GM12878 (cell line): ENCODE data around the gene ADK. TPM values are rescaled to one million over a fixed set of nuclear protein-coding genes. Genes with fewer than 3 reads are reported as not detected.

Experiments used
- ATAC-seq: fragments of 200-7000 bp; cut with Tn5 transposase; 3 replicates; pipeline ENCODE4 v1.9.1; 2020; ENCODE audit warnings: mild to moderate bottlenecking, moderate library complexity
- BruUV-seq: library from RNA; stranded (reverse); fragments of 400-500 nt; replicated peaks from 2 replicates; lab custom pipeline; 2021; lab: Mats Ljungman, UMichigan
- CTCF ChIA-PET: fragments of 300-600 bp; sonication (Branson Sonifier 250); formaldehyde crosslinking; extraction: SDS; loops from one replicate; lab custom pipeline; 2021; ENCODE audit warnings: inconsistent platforms; lab: Yijun Ruan, JAX
- POLR2A ChIA-PET: fragments of 350-600 bp; formaldehyde crosslinking; extraction: SDS; loops from one replicate; lab custom pipeline; 2021; ENCODE audit warnings: inconsistent platforms; lab: Charles Lee
- RAD21 ChIA-PET: fragments of 300-600 bp; sonication (Branson Sonifier 250); formaldehyde crosslinking; loops from one replicate; lab custom pipeline; 2023; ENCODE audit warnings: antibody characterized with exemption; ENCODE audit not compliant: unreplicated experiment; lab: Charles Lee
- SMC1A ChIA-PET: fragments of 300-600 bp; sonication (Branson Sonifier 250); formaldehyde crosslinking; loops from one replicate; lab custom pipeline; 2023; ENCODE audit not compliant: unreplicated experiment, uncharacterized antibody; lab: Charles Lee
- DNase-seq: peaks from one replicate; pipeline ENCODE4 v3.0.0-alpha.2; 2011; ENCODE audit warnings: low read depth, low spot score
- FAIRE-seq: peaks from 3 replicates; lab custom pipeline; 2011; peaks lifted over from hg19 to GRCh38; lab: Jason Lieb, UNC
- H2AFZ ChIP-seq: 2 replicates; pipeline ENCODE4 v1.6.0; 2011; ENCODE audit warnings: low read depth, low read length, control low read depth; ENCODE audit not compliant: control insufficient read depth
- H3K27ac ChIP-seq: 2 replicates; pipeline ENCODE4 v1.5.1; 2011; ENCODE audit warnings: control low read depth; ENCODE audit not compliant: control insufficient read depth, insufficient read depth
- H3K27me3 ChIP-seq, 2 experiments: replicated peaks in 1 of 2; 2 replicates each; pipeline versions ENCODE4 v1.6.0 to v1.6.1; 2011; ENCODE audit warnings: low read length in 1 of 2; ENCODE audit not compliant: control insufficient read depth in 2 of 2, insufficient read depth in 2 of 2
- H3K36me3 ChIP-seq, 2 experiments: 2 replicates each; pipeline ENCODE4 v1.5.1; 2011; ENCODE audit warnings: low read length in 1 of 2; ENCODE audit not compliant: control insufficient read depth in 2 of 2, insufficient read depth in 2 of 2
- H3K4me1 ChIP-seq: 2 replicates; pipeline ENCODE4 v1.6.1; 2011; ENCODE audit warnings: mild to moderate bottlenecking, low read length, moderate library complexity, mixed read lengths; ENCODE audit not compliant: control insufficient read depth, insufficient read depth
- H3K4me2 ChIP-seq: 2 replicates; pipeline ENCODE4 v1.6.0; 2011; ENCODE audit warnings: control low read depth; ENCODE audit not compliant: control insufficient read depth, insufficient read depth
- H3K4me3 ChIP-seq: fragments of 200-600 bp; sonication (generic); 2 replicates; pipeline ENCODE4 v1.5.1; 2016
- H3K79me2 ChIP-seq: 2 replicates; pipeline ENCODE4 v1.6.0; 2011; ENCODE audit warnings: low read length; ENCODE audit not compliant: control insufficient read depth, insufficient read depth
- H3K9ac ChIP-seq: 2 replicates; pipeline ENCODE4 v1.8.0; 2011; ENCODE audit warnings: low read length, control low read depth, mixed read lengths; ENCODE audit not compliant: control insufficient read depth, insufficient read depth
- H3K9me3 ChIP-seq: replicated peaks from 3 replicates; pipeline ENCODE4 v1.5.1; 2011; ENCODE audit warnings: mild to moderate bottlenecking, low read length; ENCODE audit not compliant: control insufficient read depth, insufficient read depth
- H4K20me1 ChIP-seq: 2 replicates; pipeline ENCODE4 v1.6.0; 2011; ENCODE audit not compliant: control insufficient read depth, insufficient read depth
- ASH2L ChIP-seq: fragments of 300-600, 200-600 bp; sonication (generic); IDR thresholded peaks from 2 replicates; pipeline ENCODE4 v1.6.1; 2017; ENCODE audit warnings: low read depth, mild to moderate bottlenecking, borderline replicate concordance
- BRCA1 ChIP-seq: IDR thresholded peaks from 2 replicates; pipeline ENCODE4 v1.6.1; 2011; ENCODE audit warnings: low read depth, low read length, improper control_type of control experiment
- CREB1 ChIP-seq: IDR thresholded peaks from 2 replicates; pipeline ENCODE4 v1.6.1; 2012; ENCODE audit warnings: low read depth, mild to moderate bottlenecking, inconsistent platforms
- GATAD2B ChIP-seq: fragments of 450-650 bp; conservative IDR thresholded peaks from 2 replicates; pipeline ENCODE4 v1.6.1; 2017; ENCODE audit warnings: low read depth, mild to moderate bottlenecking, moderate library complexity
- SMC3 ChIP-seq: IDR thresholded peaks from 2 replicates; pipeline ENCODE4 v1.6.1; 2011; ENCODE audit warnings: low read length, improper control_type of control experiment, borderline replicate concordance
- TCF7 ChIP-seq: IDR thresholded peaks from 2 replicates; pipeline ENCODE4 v1.6.1; 2014; ENCODE audit warnings: antibody characterized with exemption, borderline replicate concordance
- ZBED1 ChIP-seq: IDR thresholded peaks from 2 replicates; pipeline ENCODE4 v1.6.1; 2016; ENCODE audit warnings: borderline replicate concordance
- in situ Hi-C: fragments of 300-500 bp; cut with MboI; formaldehyde crosslinking; loops from 9 replicates; pipeline ENCODE4 v1.14.3; 2018; ENCODE audit warnings: mixed read lengths
- intact Hi-C: fragments of 100-400 bp; cut with micrococcal nuclease; formaldehyde crosslinking; loops from one replicate; pipeline ENCODE4 v1.14.2; 2022; ENCODE audit not compliant: unreplicated experiment
- polyA plus RNA-seq, 11 experiments: library from polyadenylated mRNA; depleted of rRNA in 4 of 11; unstranded in 6 of 11; stranded (reverse) in 5 of 11; fragments of >200 nt; fragmentation: Nextera tagmentation in 4 of 11; fragmentation: Illumina TruSeq in 1 of 11; extraction: Ambion mirVana in 4 of 11; extraction: Trizol in 1 of 11; gene quantifications; 1 replicate in 1 of 11; 2 replicates in 10 of 11; pipeline versions ENCODE4 v1.2.1 to v1.2.3, GENCODE V29; 2011 to 2016; ENCODE audit warnings: inconsistent platforms in 2 of 11, missing spikeins in 2 of 11, low read depth in 1 of 11
- total RNA-seq, 4 experiments: library from RNA; depleted of rRNA in 3 of 4; stranded (reverse); fragments of >200 nt in 3 of 4; fragmentation: Illumina TruSeq in 1 of 4; extraction: Trizol in 1 of 4; gene quantifications; 2 replicates each; pipeline versions ENCODE4 v1.2.1 to v1.2.3, GENCODE V29; 2013 to 2021

Gene ADK
- total and polyA plus RNA-seq, 10 of the 15 experiments (the other 5 are each of a cell fraction or from before 2014, with no cell fraction given): 42.0 to 151 (median 81.6) TPM

- TF ChIP-seq BRCA1 (no peak), TCF7 (no peak), CREB1 (peak; percentile 60; the same call in 1 of the 2 replicates)
- TF ChIP-seq, all 136 proteins: peak for 6
These were observed 28.2 kb downstream of the ADK start (continued) for GRCh38 chr10:74179111-74179710.

GRCh38 chr10:74186678-74187077 is 35.7 kb downstream of the ADK start:
- CTCF ChIA-PET: interaction anchor here (1.0 kb wide), 1 partner anchor 24 kb away, joined by 3 read pairs; no protein-coding TSS in a partner anchor
- no peak for ATAC-seq
- H3K79me2 ChIP-seq: peaks cover 92% of the 10 kb centered on the region
- no peak for FAIRE-seq
- no peak overlapping the region for H3K9ac ChIP-seq
- no peaks in the 10 kb centered on the region for H4K20me1 ChIP-seq
- H2AFZ ChIP-seq: no peak overlapping the region
- TF ChIP-seq ZBED1 (no peak), GATAD2B (no peak), ASH2L (no peak), SMC3 (no peak)
- H3K36me3 ChIP-seq: no peaks in the 10 kb centered on the region
- RAD21 ChIA-PET: interaction anchor here (1.3 kb wide), 1 partner anchor 20 kb away, joined by 4 read pairs; no protein-coding TSS in a partner anchor
- H3K27ac ChIP-seq: no peak overlapping the region
- in situ Hi-C loops: no loop called here
- DNase-seq: no peak
- intact Hi-C loops: no loop called here
- no peak overlapping the region for H3K4me2 ChIP-seq
- no peaks in the 10 kb centered on the region for H3K9me3 ChIP-seq
- BruUV-seq: no TSS peak
- POLR2A ChIA-PET: interaction anchor here (1.0 to 1.1 kb wide), 2 partner anchors 8 to 35 kb away, joined by 3 to 4 read pairs; no protein-coding TSS in a partner anchor
- no peak overlapping the region for H3K4me3 ChIP-seq
- SMC1A ChIA-PET: interaction anchor here (1.5 kb wide), 1 partner anchor 9 kb away, joined by 9 read pairs; no protein-coding TSS in a partner anchor
- no peaks in the 10 kb centered on the region for H3K27me3 ChIP-seq
- H3K4me1 ChIP-seq: peaks cover 9% of the 10 kb centered on the region
